Type B pancreatic cell (in vitro differentiated cells): ENCODE measurements around the gene PRKAR1A. TPM values are rescaled to one million over a fixed set of nuclear protein-coding genes. Genes with fewer than 3 reads are reported as not detected.
A peak's percentile ranks its signal among the peaks of the same experiment; 100 is the strongest.

Source experiments
- DNase-seq: peaks from one replicate; pipeline ENCODE4 v3.0.0; 2021; ENCODE audit warnings: mixed read lengths; ENCODE audit not compliant: unreplicated experiment; ENCODE audit errors: extremely low spot score
- H3K27ac Mint-ChIP-seq: 2 replicates; pipeline ENCODE4 v1.8.0; 2021; ENCODE audit warnings: mild to moderate bottlenecking, mixed read lengths
- H3K27me3 Mint-ChIP-seq: 2 replicates; pipeline ENCODE4 v1.8.0; 2021; ENCODE audit warnings: mixed read lengths
- H3K36me3 Mint-ChIP-seq: 2 replicates; pipeline ENCODE4 v1.8.0; 2021; ENCODE audit warnings: mixed read lengths
- H3K4me1 Mint-ChIP-seq: one replicate; pipeline ENCODE4 v1.8.0; 2021; ENCODE audit warnings: mixed read lengths; ENCODE audit not compliant: unreplicated experiment
- H3K4me3 Mint-ChIP-seq: 2 replicates; pipeline ENCODE4 v1.8.0; 2021; ENCODE audit warnings: mild to moderate bottlenecking, mixed read lengths
- H3K9me3 Mint-ChIP-seq: 2 replicates; pipeline ENCODE4 v1.8.0; 2021; ENCODE audit warnings: mixed read lengths
- CTCF ChIP-seq: fragments of 200-600 bp; sonication (generic); conservative IDR thresholded peaks from 2 replicates; pipeline ENCODE4 v1.5.0; 2021; ENCODE audit warnings: antibody characterized with exemption, mild to moderate bottlenecking
- total RNA-seq: library from RNA; stranded (reverse); gene quantifications from 2 replicates; pipeline ENCODE4 v1.2.1, GENCODE V29; 2021; ENCODE audit warnings: low replicate concordance

The PRKAR1A gene
- total RNA-seq, 1 donor from 2014 or later, result 263 TPM

DNA sequence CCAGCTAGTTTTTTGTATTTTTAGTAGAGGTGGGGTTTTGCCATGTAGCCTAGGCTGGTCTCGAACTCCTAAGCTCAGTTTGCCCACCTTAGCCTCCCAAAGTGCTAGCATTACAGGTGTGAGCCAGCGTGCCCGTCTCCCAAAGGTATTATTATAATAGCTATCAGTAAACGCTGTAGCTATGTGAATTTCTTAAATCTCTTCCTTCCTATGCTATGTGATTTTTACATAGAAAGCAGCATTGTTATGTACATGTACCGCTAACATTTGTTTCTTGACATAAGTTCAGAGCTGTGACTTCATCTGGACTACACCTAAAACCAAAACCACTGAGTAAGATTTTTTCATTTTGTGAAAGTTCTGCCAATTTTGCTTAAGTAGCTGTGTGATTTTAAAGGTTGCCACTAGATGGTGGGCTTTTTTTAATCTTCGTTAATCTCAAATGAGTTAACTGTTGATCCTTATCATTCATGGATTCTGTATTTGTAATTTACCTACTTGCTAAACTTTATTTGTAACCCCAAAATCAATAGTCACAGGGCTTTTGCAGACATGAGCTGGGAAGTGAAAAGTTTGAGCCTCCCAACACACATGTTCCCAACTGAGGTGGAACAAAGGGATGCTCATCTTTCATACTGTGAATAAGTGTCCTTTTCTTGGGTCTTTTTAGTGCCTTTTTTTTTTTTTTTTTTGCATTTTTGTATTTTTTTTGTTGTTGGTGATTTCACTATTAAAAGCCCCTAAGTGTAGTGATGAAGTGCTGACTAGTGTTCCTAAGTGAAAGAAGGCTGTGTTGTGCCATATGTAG is 21.9 kb downstream of the PRKAR1A start:
- no peak for DNase-seq
- no peaks in the 10 kb centered on the region for H3K27me3 Mint-ChIP-seq
- no peaks in the 10 kb centered on the region for H3K9me3 Mint-ChIP-seq
- H3K36me3 Mint-ChIP-seq, result peaks cover 34% of the 10 kb centered on the region
- H3K27ac Mint-ChIP-seq, result no peak overlapping the region
- no peaks in the 10 kb centered on the region for H3K4me1 Mint-ChIP-seq
- peak; percentile 69 for TF ChIP-seq CTCF
- no peak overlapping the region for H3K4me3 Mint-ChIP-seq

GRCh38 chr17:68534695-68535088 is 22.5 kb downstream of the PRKAR1A start:
- no peak for DNase-seq
- no peaks in the 10 kb centered on the region for H3K4me1 Mint-ChIP-seq
- no peak overlapping the region for H3K4me3 Mint-ChIP-seq
- H3K27ac Mint-ChIP-seq, result no peak overlapping the region
- no peak for TF ChIP-seq CTCF
- no peaks in the 10 kb centered on the region for H3K9me3 Mint-ChIP-seq
- H3K27me3 Mint-ChIP-seq, result no peaks in the 10 kb centered on the region
- H3K36me3 Mint-ChIP-seq, result peaks cover 37% of the 10 kb centered on the region

GRCh38 chr17:68535922-68536321 is 23.7 kb downstream of the PRKAR1A start:
- DNase-seq, result no peak
- Mint-ChIP-seq H3K4me3 (no peak overlapping the region), H3K9me3 (no peaks in the 10 kb centered on the region), H3K27ac (peak overlapping the region; percentile 36), H3K4me1 (no peaks in the 10 kb centered on the region), H3K36me3 (peaks cover 38% of the 10 kb centered on the region), H3K27me3 (no peaks in the 10 kb centered on the region)
- no peak for TF ChIP-seq CTCF

DNA sequence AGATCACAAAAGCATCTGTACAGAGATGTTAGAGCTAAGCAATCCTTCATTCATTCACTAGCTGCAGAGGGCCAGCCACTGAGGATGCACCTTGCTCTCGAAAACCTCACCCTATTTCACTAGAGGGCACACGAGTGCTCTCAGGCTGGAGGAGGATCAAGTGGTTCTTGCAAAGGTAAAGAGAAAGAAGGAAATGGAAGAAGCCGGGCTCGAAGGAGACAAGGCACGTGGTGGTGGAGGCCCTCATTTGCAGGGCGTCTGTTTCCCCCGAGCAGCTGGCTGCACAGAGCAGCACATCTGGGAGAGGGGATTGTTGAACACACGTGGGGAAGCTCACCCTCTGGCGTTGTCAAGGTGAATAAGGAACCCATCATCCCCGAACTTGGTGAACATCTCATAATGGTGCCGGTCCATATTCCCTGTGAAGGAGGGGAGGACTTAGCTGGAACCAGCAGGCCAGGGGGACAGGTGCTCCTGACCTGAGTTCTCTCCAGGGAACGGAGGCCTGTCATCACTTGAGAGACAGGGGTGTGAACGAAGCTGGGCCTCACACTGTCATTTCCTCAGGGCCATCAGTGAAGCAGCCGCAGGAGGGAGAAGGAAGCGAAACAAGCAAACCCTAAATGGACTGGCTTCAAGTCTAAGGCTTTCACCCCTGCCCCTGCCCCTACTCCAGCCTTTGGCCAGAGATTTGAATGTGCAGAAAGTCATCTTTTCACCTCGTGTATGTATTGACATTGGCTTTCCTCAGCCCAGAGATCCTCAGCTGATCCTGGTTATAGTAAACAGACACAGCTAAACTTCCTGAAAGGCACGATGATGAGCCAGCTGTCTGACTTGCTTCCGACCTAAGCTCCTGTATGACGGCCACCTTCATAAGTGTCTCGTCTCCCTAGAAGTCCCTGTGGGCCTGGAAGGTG is 27.6 kb downstream of the PRKAR1A start:
- no peak for TF ChIP-seq CTCF
- Mint-ChIP-seq H3K4me1 (peaks cover 4% of the 10 kb centered on the region), H3K27me3 (no peaks in the 10 kb centered on the region), H3K36me3 (peaks cover 38% of the 10 kb centered on the region), H3K4me3 (no peak overlapping the region), H3K27ac (peak overlapping the region; percentile 46), H3K9me3 (no peaks in the 10 kb centered on the region)
- no peak for DNase-seq

DNA sequence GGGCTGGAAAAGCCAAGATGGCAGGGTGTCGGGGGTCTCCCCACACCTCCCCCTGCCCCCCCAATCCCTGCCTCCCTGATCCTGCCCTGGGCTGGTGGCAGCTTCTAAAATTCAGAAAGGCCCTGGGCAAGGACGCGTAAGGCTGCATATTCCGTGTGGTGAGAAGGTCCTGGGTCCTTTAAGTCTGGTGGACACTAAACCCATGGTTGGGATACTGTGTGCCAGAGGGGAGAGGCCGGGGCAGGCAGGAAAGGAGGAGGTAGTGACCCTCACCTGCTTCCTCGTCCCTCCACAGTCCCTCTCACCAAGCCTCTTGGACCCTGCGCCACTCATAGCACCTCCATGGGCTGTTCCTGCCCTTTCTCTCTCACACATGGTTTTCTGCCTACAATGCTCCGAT is 28.8 kb downstream of the PRKAR1A start:
- H3K4me1 Mint-ChIP-seq, result peaks cover 4% of the 10 kb centered on the region

More for the DNA sequence above, 28.8 kb downstream of the PRKAR1A start:
- Mint-ChIP-seq H3K27ac (no peak overlapping the region), H3K4me3 (no peak overlapping the region), H3K27me3 (no peaks in the 10 kb centered on the region), H3K9me3 (no peaks in the 10 kb centered on the region), H3K36me3 (peaks cover 29% of the 10 kb centered on the region)
- no peak for DNase-seq
- TF ChIP-seq CTCF, result no peak
